Transverse colon (tissue), 4 donors: Measurements from ENCODE around the gene GFI1B.

Experiments used
- EP300 ChIP-seq: sonication (generic); formaldehyde crosslinking; IDR thresholded peaks from one replicate; pipeline ENCODE4 v1.6.1; 2017; ENCODE audit warnings: antibody characterized with exemption, low read depth
- POLR2A ChIP-seq: fragments of 450-650 bp; IDR thresholded peaks from one replicate; pipeline ENCODE4 v1.6.1; 2016; ENCODE audit warnings: antibody characterized with exemption, mild to moderate bottlenecking, moderate library complexity
- POLR2AphosphoS5 ChIP-seq, 3 donors: sonication (generic); formaldehyde crosslinking; IDR thresholded peaks; one replicate each; pipeline ENCODE4 v1.6.1; 2016; ENCODE audit warnings: antibody characterized with exemption in 3 of 3
- TF ChIP-seq, protein P1 (sequence below), 5 experiments: fragments of 200-600 bp in 3 of 5; fragments of 450-650 bp in 2 of 5; sonication (generic) in 3 of 5; IDR thresholded peaks; 1 replicate in 2 of 5; 2 replicates in 3 of 5; pipeline ENCODE4 v1.5.1; 2016 to 2017; ENCODE audit warnings: antibody characterized with exemption in 5 of 5, inconsistent platforms in 3 of 5, mild to moderate bottlenecking in 2 of 5, moderate library complexity in 1 of 5

DNA sequence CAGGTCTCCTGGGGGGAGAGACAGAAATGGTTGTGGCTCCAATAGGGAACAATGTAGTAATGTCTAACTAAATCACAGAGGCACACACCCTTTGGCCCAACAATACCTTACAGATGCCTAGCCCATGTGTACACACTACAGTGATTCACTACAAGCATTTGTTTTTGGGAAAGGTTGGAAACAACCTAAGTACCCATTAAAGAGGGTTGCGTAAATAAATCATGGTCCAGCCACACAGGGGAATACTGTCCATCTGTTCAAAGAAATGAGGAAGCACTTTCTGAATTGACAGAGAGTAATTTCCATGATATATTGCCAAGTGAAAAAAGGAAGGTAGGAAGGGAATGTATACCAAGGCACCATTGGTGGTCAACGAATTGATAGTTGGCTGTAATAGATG is 30.3 kb downstream of the GFI1B start:
- TF ChIP-seq POLR2AphosphoS5 (IDR thresholded peaks at IDR 0.05): peak in 1 of 3 donors; percentile 50
- TF ChIP-seq POLR2A: no peak
- TF ChIP-seq, protein P1, sequence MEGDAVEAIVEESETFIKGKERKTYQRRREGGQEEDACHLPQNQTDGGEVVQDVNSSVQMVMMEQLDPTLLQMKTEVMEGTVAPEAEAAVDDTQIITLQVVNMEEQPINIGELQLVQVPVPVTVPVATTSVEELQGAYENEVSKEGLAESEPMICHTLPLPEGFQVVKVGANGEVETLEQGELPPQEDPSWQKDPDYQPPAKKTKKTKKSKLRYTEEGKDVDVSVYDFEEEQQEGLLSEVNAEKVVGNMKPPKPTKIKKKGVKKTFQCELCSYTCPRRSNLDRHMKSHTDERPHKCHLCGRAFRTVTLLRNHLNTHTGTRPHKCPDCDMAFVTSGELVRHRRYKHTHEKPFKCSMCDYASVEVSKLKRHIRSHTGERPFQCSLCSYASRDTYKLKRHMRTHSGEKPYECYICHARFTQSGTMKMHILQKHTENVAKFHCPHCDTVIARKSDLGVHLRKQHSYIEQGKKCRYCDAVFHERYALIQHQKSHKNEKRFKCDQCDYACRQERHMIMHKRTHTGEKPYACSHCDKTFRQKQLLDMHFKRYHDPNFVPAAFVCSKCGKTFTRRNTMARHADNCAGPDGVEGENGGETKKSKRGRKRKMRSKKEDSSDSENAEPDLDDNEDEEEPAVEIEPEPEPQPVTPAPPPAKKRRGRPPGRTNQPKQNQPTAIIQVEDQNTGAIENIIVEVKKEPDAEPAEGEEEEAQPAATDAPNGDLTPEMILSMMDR (IDR thresholded peaks at IDR 0.05): no peak
- TF ChIP-seq EP300: no peak
